NCI-H2107 treated with DMSO at 0.1 percent for 48 hours (cell line): ENCODE measurements around the gene CDC25C.
"Not testable (repeated sequence)": the region's sequence is repeated elsewhere in the genome, so short reads cannot be mapped to it uniquely, and the experiment has no call there.

ENCODE experiments used
- DNase-seq: peaks from one replicate; lab custom pipeline; 2025; ENCODE audit not compliant: unreplicated experiment; lab: John Stamatoyannopoulos, UW

CDC25C gene

DNA sequence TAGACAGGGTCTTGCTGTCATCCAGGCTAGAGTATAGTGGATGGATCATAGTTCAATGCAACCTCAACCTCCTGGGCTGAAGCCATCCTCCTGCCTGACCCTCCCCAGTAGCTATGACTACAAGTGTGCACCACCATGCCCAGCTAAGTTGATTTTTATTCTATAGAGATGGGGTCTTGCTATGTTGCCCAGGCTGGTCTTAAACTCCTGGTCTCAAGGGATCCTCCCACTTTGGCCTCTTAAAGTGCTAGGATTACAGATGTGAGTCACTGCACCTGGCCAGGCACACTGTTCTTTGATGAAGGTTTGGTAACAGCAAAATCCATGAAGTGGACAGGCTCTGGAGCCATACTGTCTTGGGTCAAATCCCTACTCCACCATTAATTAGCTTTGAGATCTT is 50.7 kb downstream of the CDC25C start:
- no peak for DNase-seq

DNA sequence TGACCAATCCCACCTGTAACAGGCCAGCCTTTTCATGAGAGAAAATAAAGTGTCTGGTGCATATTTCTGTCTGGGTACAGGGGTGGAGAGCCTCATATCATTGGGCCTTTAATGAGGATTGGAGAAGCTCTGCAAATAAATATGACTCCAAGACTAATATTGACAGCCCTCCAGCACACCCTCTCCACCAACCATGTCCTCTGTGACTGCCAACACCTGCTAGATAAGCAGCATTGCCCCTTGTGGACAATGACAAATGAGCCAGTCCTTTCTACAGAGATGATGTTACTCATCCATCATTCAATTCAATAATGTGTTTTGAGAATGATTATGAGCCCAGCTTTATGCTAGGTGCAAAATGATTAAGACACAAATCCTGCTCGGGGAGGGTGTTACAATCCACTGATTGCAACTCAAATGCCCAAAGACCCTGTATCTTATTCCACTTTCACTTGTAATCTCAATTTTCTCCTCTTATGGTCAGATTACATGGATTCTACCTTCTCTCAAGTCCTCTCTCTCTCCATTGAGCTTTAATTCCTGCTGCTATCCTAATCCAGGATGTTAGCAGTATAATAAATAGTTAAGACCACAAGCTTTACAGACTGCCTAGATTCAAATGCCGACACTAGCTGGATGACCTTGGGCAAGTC is 55.1 kb downstream of the CDC25C start:
- DNase-seq, result no peak

DNA sequence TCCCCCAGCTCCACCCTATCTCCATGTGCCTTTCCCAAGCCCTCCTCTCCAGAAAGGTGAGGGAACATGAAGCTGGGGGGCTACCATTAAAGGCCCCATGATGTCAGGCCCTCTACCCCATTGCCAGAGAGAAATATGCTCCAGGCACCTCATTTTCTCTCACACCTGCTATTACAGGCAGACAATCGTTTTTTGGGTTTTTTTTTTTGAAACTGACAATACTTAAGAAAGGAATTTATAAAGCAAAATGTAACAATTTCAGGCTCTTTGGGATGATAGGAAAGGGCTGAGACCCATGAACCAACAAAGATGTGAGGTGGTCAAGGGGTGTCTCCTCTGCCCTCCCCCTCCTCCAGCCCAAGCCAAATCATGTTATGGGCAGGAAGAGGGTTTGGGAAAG is 55.7 kb downstream of the CDC25C start:
- no peak for DNase-seq

DNA sequence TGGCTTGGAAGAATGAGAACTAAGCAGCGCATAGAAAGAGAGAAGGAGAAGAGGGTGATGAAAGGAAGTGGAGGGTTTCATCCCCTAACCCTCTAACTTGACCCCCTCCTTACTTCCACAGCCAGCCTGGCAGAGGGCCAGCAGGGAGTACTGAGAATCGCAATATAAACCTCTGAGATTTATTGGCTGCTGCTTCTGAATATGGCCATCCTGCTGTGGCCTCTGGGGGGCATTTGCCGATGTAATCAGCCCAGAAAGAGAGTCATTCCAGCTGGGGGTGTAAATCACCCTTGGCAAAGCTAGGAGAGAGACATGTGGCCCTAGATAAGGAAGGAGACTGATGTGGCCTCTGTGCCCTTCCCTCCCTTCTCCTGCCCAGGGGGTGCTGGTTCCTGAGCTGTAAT is 56.2 kb downstream of the CDC25C start:
- DNase-seq, result no peak

DNA sequence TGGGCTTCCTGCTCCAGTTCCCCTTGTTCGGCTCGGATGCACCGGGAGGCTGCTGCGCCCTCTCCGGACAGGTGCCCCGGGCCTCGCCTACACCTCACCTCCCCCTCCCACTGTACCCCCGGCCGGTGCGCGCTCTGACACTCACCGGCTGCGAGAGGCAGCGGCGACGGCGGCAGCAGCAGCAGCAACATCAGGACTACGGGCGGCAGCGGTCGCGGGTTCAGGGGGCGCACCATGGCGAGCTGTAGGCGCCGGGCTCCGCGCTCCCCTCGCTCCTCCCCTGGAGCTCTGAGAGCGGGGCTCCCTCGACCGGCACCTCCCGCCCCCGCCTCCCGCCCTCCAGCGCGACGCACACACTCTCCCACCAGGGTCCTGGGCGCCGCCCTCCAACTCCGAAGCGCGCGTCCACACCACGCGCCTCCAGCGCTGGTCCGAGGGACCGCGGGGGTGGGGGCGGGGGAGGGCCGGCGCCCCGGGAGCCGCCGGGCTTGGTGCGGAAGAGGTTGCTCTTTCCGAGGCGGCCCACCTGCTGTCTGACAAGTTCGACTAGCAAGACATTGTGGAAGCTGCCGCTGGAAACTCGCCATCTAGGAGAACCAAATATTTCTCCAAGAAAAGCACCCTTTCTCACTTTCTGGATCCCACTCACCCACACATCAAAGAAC is 57.3 kb downstream of the CDC25C start, which contains the start of gene GFRA3:
Gene GFRA3, minus strand, starts transcription at position 433 of the 665 bp plus-strand sequence. Its CDS starts 197 bp downstream, at position 236.
- no peak for DNase-seq

DNA sequence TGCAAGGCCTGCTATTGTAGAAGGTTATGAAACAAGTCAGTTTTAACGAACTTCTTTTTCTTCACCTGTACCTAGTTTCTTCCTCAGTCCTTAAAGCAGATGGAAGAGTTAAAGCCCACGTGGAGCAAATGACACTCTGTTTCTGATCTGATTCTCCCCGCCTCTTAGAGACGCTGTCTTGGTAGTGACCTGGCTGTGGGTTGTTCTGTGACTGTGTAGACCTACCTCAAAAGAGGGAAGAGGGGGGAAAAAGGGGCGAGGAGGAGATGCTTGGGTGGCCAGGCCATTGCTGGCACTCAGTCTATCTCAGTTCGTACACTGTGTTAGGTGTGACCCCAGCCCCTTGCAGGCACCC is 57.8 kb downstream of the CDC25C start:
- DNase-seq, result no peak

DNA sequence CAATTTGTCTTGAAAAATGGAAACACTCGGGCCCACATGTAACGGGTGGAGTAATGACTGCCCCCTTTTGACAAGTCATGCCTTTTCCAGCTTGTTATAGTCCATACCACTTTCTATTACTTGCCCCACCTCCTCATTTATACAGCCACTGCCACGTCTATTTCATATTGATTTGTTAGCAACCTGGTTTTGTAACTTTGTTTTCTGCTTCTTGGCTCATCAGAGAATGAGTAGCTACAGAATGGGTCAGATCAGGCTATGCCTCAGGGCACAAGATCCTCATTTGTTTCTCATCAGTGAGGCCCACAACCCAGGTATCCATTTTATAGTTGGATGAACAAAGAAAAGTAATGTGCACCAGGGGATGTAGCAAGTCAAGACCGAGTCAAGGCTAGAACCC is 58.9 kb downstream of the CDC25C start:
- DNase-seq, result no peak

DNA sequence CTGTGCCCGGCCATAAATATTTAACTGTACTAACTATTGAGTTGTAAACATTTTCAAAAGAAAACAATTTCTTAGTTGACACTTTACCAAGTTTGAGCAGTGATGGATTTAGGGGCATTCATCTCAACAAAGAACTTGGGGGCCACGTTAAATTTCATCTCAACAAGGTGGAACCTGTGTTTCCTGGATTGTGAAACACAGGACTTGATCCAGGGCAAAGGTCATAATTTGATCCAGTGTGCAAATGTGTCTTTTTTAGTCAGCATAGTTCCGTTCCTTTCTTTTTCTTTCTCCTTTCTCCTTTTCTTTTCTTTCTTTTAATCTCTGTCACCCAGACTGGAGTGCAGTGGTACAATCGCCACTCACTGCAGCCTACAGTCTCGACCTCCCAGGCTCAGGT is 60.3 kb downstream of the CDC25C start:
- DNase-seq, result no peak

DNA sequence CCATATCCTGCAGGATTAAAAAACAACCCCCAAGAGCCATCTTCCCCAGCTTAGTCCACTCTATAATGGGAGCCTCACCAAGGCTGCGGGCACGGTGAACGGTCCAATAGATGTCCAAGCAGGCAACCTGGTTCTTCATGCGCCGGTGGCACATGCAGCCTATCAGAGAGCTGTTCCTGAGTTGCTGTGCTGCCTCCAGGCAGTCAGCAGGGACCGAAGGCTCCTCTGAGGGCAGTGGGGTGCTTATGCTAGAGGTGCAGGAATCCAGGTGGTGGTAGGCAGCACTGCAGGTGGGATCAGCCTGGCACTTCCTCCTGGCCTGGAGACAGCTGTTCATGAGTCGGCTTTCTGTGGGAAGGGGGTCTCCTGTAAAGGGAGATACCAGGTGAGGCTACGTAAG is 67.4 kb downstream of the CDC25C start:
- no peak for DNase-seq

DNA sequence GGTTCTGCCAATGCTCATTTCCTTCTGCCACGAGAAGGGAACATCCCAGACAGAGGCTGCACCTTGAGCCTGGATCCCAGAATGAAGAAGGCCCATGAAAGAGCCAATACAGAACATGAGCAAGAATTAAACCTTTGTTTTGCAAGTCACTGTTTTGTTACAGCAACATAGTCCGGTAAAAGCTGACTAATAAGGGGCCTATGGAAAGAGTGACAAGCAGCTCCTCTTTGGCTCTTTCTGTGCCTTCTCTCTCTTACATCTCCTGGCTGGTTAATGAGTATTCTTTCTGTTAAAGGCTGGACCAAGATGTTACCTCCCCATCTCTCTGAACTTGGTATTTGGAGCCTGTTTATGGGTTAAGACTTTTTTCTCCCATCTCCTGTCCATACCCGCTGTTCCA is 68.0 kb downstream of the CDC25C start:
- DNase-seq, result no peak

DNA sequence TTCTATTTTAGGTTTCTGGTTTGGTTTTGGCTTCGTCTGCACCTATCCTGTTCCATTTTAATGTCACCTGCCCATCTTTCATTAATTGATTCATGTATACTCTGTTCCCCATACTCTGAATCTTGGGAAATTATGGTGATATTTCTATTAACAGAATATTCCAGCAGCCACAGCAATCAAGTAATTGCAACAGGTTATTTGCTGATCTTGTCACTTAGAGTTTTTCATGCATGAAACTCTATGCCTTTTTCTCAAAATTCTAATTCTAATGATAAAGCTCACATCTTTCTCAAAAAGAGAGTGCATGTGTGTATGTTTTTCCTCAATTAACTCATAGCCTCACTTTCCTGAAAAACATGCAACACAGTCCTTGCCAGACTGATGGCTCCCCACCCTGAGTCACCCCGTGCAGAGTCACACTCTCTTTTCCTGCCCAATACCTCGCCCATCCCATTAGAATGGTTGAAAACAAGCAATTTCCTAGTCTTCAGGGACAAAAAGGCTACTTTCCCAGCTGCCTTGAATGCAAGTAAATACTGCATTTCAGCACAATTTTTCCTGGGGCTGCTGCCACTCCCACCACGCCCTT is 72.8 kb downstream of the CDC25C start:
- DNase-seq, result no peak

DNA sequence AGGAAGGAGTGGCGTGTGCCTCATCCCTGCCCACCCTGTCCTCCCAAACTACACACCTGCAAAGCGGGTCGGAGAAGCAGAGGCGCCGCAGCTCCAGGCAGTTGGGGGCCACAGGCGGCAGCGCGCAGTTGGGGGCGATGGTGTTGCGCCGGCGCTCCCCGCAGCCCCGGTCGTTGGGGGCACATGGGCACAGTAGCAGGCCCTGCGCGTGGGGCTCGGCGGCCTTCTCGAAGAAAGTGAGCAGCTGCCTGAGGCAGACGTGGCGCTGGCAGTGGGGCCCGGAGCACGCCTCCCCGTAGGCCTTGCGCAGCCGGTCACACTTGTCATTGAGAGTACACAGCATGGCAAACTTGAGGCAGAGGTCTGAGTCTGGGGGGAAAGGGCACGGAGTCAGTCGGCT is 74.0 kb downstream of the CDC25C start:
- no peak for DNase-seq

DNA sequence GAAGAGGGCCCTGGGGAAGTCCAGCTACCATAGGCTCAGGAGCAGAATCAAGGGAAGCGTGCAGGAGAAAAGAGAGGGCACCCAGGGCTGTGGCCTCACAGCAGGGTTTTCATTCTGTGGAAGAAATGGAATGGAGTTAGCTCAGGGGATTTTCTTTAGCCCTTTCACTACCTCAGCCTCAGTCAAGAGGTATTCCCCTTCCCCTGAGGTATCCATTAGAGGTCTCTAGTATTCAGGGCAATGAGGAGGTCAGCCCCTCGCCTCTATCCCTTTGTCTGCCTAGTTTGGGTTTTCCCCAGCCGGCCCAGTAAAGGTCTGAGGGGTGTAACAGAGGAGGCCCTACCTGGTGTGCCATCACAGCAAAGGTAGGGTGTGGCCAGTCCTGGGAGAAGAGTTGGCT is 78.7 kb downstream of the CDC25C start:
- no peak for DNase-seq

DNA sequence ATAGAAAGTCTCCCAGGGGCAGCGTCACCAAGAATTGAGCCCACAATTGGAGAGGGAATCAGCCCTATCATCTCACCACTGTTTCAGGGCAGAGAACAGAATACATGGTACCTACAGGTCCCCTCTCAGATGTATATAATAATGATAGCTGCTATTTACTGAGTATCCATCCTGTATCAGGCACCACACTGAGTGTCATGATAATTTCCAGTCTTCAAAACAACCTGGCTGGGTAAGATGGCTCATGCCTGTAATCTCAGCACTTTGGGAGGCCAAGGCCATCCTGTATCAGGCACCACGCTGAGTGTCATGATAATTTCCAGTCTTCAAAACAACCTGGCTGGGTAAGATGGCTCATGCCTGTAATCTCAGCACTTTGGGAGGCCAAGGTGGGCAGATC is 83.8 kb downstream of the CDC25C start:
- not testable (repeated sequence) for DNase-seq

DNA sequence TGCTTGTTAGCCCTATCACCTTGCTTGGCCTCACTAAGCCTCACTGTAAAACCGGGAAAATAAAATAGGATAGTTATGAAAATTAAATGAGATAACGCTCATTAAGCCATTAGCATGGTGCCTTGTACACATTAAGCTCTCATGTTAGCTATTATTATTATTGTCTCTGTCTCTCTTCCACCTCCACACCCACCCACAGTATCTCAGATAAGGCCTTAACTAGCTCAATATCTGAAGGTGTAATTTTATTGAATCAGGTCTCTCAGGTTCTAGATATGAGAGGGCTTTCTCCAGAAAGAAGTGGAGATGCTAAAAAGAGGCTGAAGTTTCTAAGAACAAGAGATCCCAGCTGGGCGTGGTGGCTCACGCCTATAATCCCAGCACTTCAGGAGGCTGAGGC is 84.8 kb downstream of the CDC25C start:
- no peak for DNase-seq

DNA sequence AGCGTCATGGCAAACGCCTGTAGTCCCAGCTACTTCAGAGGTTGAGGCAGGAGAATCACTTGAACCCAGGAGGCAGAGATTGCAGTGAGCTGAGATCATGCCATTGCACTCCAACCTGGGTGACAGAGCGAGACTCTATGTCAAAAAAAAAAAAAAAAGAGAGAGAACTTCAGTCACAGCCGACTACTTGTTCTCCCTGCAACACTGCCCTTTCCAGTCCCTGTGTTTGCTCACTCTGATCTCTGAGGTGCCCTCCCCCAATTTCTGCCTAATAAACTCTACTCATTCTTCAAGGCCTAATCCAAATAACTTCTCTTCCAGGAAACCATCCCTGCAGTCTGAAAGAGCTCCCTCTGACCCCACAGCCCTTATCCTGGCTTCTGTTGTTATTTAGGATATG is 85.3 kb downstream of the CDC25C start:
- no peak for DNase-seq

DNA sequence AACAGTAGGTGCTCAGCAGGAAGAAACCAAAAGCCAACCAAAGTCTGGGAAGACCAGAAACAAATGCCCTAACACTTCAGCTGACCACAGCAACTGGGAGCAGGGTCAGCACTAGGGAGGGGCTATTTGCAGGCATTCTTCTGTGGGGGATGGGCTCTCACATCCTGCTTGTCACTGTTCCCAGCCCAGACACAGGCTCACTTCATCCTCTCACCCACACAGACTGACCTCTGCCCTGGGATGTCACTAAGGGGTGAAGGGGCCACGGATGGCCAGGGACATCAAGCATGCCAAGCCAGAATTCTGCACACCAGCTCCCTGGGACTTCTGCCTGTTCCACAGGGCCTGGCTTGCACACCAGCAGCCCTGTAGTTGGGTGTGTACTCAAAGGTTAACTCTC is 85.9 kb downstream of the CDC25C start:
- DNase-seq, result no peak

DNA sequence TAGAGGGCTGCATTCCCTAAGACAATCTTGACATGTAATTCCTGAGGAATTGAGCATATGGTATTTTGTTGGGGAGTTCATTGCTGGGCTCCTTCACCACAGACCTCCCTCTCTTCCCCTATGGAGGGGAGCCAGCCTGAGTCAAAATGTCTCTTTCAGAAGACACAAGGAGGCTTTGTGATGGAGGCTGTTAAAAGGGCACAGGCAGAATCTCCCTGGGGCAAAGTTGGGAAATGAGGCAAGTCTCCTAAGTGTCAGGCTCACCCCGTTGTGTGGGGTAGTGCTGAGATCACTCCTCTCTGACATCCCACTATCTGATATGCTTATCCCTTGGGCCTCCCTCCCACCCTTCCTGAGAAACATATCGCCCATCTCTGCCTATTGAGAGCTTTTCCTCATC is 87.8 kb downstream of the CDC25C start:
- no peak for DNase-seq

DNA sequence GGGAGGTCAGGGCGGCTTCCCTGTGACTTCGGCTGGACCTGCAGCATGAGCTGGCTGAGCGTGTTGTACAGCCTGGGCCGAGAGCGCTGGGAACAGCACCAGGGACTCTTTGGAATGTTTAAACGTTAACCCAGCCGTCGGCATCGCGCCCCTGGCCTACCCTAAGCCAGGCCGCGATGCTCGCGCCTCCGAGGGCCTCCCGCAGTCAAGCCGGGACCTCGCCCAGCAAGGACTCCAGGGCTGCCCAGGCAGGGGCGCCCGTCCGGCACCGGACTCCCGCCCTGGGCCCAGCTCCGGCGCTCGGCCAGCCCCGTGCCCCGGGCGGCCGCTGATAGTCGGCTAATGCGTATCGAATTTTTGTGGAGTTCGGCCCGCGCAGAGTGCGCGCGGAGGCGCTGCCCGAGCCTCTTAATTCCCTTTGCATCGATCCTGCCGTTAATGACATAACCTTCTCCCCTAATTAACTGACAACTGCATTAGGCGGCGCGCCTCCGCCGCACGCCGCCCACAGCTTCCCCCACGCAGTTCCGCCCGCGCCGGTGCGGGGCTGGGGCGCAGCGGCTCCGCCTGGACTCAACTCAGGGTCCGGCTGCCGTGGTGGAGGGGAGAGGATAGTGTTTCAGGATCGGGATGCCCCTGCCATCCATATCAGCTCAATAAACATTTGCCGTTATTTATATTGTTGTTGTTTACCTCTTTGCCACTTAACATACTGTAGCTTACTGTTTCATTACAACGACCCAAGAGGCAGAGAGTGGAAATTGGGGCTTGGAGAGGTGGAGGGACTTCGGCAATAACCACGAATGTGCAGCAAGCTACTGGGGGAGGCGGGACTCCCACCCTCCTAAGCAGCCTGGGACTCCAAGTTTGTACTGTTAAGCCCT is 89.7 kb downstream of the CDC25C start:
- no peak for DNase-seq

DNA sequence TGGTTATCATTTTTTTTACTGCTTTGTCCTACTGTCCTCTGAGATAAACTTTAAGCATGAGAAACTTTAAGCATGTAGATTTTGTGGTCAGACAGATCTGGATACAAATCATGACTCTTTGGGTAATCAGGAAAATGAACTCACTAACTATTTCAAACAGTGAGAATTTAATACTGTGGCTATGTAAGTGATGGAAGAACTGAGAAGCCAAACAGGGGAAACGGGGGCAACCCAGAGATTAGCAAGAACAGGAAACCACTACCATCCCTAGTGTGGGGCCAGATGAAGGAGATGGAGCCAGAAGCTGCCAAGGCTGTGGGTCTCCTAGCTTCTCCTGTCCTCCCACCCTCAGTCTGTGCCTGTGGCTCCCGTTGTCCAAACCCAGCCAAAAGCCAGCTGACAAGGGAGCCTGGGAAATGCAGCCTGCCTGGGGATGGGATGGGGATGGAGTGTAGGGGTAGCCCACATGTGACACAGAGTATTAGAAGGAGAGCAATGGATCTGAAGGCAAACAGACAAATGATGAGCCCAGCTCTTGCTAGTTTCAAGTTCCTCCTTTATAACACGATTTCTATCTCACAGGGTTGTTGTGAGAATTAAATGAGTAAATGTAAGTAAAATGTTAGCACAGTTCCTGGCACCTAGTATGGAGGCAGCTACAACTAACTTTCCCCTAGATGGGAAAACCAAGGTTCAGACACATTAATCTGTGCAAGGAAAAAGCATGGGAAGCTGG is 90.8 kb downstream of the CDC25C start:
- no peak for DNase-seq

DNA sequence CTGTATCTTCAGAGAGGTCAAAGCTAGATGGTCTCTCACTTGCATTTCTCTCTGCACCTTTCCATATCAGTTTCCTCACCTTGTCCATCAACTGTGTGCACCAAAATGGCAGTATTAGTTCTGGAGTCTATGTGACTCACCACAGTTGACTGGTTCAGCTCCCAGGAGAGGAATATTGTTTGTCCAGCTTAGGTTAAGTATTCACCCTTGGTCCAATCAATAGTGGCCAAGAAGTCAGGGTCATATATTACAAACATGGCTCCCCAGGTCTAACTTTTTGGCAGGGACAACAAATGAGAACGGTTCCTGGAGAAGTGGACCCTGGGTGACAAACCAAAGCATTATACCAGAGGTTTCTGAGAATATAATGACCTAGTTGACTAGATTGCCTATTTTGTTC is 93.6 kb downstream of the CDC25C start:
- no peak for DNase-seq
